Adrenal gland (tissue), 5 donors: ENCODE data around the gene PTPRJ.

ENCODE experiments used
- POLR2A ChIP-seq, 2 donors: fragments of 450-650 bp; IDR thresholded peaks; one replicate each; pipeline ENCODE4 v1.6.1; 2017; ENCODE audit warnings: antibody characterized with exemption in 2 of 2, mild to moderate bottlenecking in 2 of 2, moderate library complexity in 1 of 2
- TF ChIP-seq, protein P1 (sequence below), 6 experiments: fragments of 450-650 bp in 4 of 6; fragments of 200-600 bp in 2 of 6; sonication (generic) in 1 of 6; IDR thresholded peaks; 1 replicate in 5 of 6; 2 replicates in 1 of 6; pipeline versions ENCODE4 v1.5.1 to v1.8.0; 2016 to 2021; ENCODE audit warnings: antibody characterized with exemption in 6 of 6, mild to moderate bottlenecking in 2 of 6, moderate library complexity in 1 of 6
- donor health status: DM: no; HTN: no; CAD: no.

DNA sequence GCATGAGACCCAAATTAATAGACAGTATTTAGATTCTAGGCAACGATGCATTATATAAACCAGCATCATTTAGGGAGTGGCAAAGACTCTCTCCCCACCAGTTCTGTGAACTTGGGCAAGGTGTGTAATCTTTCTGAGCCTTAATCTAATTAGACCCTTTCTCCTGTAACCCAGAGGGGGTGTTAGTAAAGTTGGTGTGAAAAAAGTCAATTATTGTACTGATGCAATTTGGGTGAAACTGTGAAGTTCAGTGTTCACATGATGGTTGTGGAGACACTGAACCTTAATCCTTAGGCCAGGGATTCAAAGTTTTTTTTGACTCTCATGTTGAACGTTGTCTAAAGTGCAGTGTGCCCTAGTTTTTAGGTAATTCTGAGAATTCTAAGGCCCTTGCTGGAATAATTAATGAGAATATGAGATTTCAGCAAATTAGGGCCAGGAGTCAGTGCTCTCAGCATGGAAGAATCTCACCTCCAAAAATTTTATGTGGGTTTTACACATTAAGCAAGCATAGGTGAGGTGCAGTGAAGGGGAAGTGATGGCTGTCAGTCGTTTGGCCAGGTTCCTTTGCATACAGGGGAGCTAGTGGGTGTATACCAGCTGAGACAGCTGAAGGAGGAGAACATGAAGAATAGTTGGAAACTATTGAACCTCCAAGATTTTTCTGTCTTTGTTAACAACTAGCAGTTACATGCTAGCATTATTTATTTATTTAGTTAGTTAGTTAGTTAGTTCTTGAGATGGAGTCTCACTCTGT lies 94.2 kb downstream of the PTPRJ start:
- TF ChIP-seq, protein P1, sequence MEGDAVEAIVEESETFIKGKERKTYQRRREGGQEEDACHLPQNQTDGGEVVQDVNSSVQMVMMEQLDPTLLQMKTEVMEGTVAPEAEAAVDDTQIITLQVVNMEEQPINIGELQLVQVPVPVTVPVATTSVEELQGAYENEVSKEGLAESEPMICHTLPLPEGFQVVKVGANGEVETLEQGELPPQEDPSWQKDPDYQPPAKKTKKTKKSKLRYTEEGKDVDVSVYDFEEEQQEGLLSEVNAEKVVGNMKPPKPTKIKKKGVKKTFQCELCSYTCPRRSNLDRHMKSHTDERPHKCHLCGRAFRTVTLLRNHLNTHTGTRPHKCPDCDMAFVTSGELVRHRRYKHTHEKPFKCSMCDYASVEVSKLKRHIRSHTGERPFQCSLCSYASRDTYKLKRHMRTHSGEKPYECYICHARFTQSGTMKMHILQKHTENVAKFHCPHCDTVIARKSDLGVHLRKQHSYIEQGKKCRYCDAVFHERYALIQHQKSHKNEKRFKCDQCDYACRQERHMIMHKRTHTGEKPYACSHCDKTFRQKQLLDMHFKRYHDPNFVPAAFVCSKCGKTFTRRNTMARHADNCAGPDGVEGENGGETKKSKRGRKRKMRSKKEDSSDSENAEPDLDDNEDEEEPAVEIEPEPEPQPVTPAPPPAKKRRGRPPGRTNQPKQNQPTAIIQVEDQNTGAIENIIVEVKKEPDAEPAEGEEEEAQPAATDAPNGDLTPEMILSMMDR (IDR thresholded peaks at IDR 0.05) = no peak
- no peak for TF ChIP-seq POLR2A (IDR thresholded peaks at IDR 0.05)
